Caco-2 (cell line): ENCODE data around the gene CLEC17A. TPM values are rescaled to one million over a fixed set of nuclear protein-coding genes. Genes with fewer than 3 reads are reported as not detected.
"Not testable (repeated sequence)": the region's sequence is repeated elsewhere in the genome, so short reads cannot be mapped to it uniquely, and the experiment has no call there.

Experiments
- BruUV-seq: library from RNA; stranded (reverse); fragments of 400-500 nt; replicated peaks from 2 replicates; lab custom pipeline; 2021; lab: Mats Ljungman, UMichigan
- CTCF ChIA-PET: fragments of 300-600 bp; sonication (Branson Sonifier 250); formaldehyde crosslinking; loops from one replicate; lab custom pipeline; 2022; ENCODE audit warnings: antibody characterized with exemption; lab: Charles Lee
- POLR2A ChIA-PET: fragments of 300-600 bp; sonication (Branson Sonifier 250); formaldehyde crosslinking; loops from one replicate; lab custom pipeline; 2022; ENCODE audit warnings: antibody characterized with exemption; lab: Charles Lee
- DNase-seq, 2 experiments: peaks; one replicate each; pipeline versions ENCODE4 v3.0.0 to v3.0.0-alpha.2; 2020 to 2022
- H3K27me3 ChIP-seq: replicated peaks from 2 replicates; pipeline ENCODE4 v1.6.0; 2011; ENCODE audit warnings: low read length; ENCODE audit not compliant: control insufficient read depth, insufficient read depth
- H3K36me3 ChIP-seq: 2 replicates; pipeline ENCODE4 v1.5.1; 2011; ENCODE audit warnings: low read length; ENCODE audit not compliant: control insufficient read depth, insufficient read depth
- H3K4me1 ChIP-seq: fragments of 250-450 bp; sonication (Bioruptor Pico); 2 replicates; pipeline ENCODE4 v1.5.1; 2020; ENCODE audit warnings: mild to moderate bottlenecking
- H3K4me3 ChIP-seq: 2 replicates; pipeline ENCODE4 v1.5.1; 2011; ENCODE audit warnings: low read depth, mild to moderate bottlenecking, control low read depth, low read length
- H3K9me3 ChIP-seq: fragments of 250-450 bp; sonication (Bioruptor Pico); 2 replicates; pipeline ENCODE4 v1.5.1; 2020; ENCODE audit warnings: mild to moderate bottlenecking, moderate library complexity
- H3K27ac Mint-ChIP-seq: one replicate; pipeline ENCODE4 v1.8.0; 2022; ENCODE audit warnings: mixed read lengths; ENCODE audit not compliant: unreplicated experiment
- H3K27me3 Mint-ChIP-seq: one replicate; pipeline ENCODE4 v1.8.0; 2022; ENCODE audit warnings: mixed read lengths; ENCODE audit not compliant: insufficient read depth, unreplicated experiment
- H3K36me3 Mint-ChIP-seq: one replicate; pipeline ENCODE4 v1.8.0; 2022; ENCODE audit warnings: mild to moderate bottlenecking, mixed read lengths; ENCODE audit not compliant: insufficient read depth, unreplicated experiment
- H3K4me1 Mint-ChIP-seq: one replicate; pipeline ENCODE4 v1.8.0; 2022; ENCODE audit warnings: low read depth, mixed read lengths; ENCODE audit not compliant: unreplicated experiment
- H3K4me3 Mint-ChIP-seq: one replicate; pipeline ENCODE4 v1.8.0; 2022; ENCODE audit warnings: mild to moderate bottlenecking, moderate library complexity, mixed read lengths; ENCODE audit not compliant: unreplicated experiment
- H3K9me3 Mint-ChIP-seq: one replicate; pipeline ENCODE4 v1.8.0; 2022; ENCODE audit warnings: mixed read lengths; ENCODE audit not compliant: unreplicated experiment
- intact Hi-C: fragments of 100-400 bp; cut with micrococcal nuclease; formaldehyde crosslinking; loops from one replicate; pipeline ENCODE4 v1.10.0; 2022; ENCODE audit not compliant: unreplicated experiment
- total RNA-seq: library from RNA; stranded (reverse); gene quantifications from 2 replicates; pipeline ENCODE4 v1.2.3, GENCODE V29; 2022
- TF ChIP-seq, protein P1 (sequence below), 2 experiments: fragments of 200-600 bp in 1 of 2; IDR thresholded peaks; 1 replicate in 1 of 2; 2 replicates in 1 of 2; pipeline versions ENCODE4 v1.5.1 to v1.8.0; 2011 to 2022; ENCODE audit warnings: antibody characterized with exemption in 1 of 2, control low read depth in 1 of 2, inconsistent platforms in 1 of 2, low read depth in 1 of 2, low read length in 1 of 2, mild to moderate bottlenecking in 1 of 2, moderate library complexity in 1 of 2; ENCODE audit not compliant: insufficient read depth in 1 of 2, severe bottlenecking in 1 of 2, unreplicated experiment in 1 of 2

CLEC17A gene
- total RNA-seq, 1 experiment from 2014 or later = not detected

DNA sequence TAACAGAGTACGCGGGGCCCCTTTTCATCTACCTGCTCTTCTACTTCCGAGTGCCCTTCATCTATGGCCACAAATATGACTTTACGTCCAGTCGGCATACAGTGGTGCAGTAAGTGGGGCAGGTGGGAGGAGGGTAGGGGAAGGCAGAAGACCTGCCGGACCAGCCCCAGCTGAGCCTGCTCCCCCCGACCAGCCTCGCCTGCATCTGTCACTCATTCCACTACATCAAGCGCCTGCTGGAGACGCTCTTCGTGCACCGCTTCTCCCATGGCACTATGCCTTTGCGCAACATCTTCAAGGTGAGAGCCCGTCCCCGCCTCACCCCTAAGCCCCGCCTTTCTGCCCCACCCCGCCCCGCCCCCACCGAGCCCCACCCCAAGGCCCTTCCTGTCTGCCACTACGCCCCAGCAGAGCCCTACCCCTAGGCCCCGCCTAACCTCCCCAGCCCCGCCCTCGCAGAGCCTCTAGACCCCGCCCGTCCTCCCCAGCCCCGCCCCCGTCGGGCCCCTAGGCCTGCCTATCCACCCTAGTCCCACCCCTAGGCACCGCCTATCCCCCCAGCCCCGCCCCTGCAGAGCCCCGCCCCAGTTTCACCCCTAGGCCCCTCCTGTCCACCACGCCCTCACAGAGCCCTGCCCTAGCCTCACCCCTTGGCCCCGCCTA is 18.8 kb upstream of the CLEC17A start:
- H3K36me3 ChIP-seq = peaks cover 1% of the 10 kb centered on the region; the same call in 1 of the 2 replicates
- intact Hi-C loops = no loop called here
- DNase-seq = peak; percentile 44 to 78
- TF ChIP-seq, protein P1, sequence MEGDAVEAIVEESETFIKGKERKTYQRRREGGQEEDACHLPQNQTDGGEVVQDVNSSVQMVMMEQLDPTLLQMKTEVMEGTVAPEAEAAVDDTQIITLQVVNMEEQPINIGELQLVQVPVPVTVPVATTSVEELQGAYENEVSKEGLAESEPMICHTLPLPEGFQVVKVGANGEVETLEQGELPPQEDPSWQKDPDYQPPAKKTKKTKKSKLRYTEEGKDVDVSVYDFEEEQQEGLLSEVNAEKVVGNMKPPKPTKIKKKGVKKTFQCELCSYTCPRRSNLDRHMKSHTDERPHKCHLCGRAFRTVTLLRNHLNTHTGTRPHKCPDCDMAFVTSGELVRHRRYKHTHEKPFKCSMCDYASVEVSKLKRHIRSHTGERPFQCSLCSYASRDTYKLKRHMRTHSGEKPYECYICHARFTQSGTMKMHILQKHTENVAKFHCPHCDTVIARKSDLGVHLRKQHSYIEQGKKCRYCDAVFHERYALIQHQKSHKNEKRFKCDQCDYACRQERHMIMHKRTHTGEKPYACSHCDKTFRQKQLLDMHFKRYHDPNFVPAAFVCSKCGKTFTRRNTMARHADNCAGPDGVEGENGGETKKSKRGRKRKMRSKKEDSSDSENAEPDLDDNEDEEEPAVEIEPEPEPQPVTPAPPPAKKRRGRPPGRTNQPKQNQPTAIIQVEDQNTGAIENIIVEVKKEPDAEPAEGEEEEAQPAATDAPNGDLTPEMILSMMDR (IDR thresholded peaks at IDR 0.05; ENCODE audit: insufficient read depth in 1 of 2, low read depth in 1 of 2, low read length in 1 of 2, severe bottlenecking in 1 of 2, unreplicated experiment in 1 of 2) = no peak
- H3K4me3 ChIP-seq = no peak overlapping the region
- H3K36me3 Mint-ChIP-seq = peaks cover 57% of the 10 kb centered on the region
- BruUV-seq = no TSS peak
- H3K27me3 ChIP-seq = no peaks in the 10 kb centered on the region
- no peak overlapping the region for H3K4me3 Mint-ChIP-seq
- ChIA-PET CTCF (no interaction called here), POLR2A (no interaction called here)
- no peaks in the 10 kb centered on the region for H3K4me1 ChIP-seq
- no peak overlapping the region for H3K27ac Mint-ChIP-seq
- no peaks in the 10 kb centered on the region for H3K9me3 Mint-ChIP-seq
- H3K27me3 Mint-ChIP-seq = no peaks in the 10 kb centered on the region
- no peaks in the 10 kb centered on the region for H3K9me3 ChIP-seq
- peaks cover 9% of the 10 kb centered on the region for H3K4me1 Mint-ChIP-seq

DNA sequence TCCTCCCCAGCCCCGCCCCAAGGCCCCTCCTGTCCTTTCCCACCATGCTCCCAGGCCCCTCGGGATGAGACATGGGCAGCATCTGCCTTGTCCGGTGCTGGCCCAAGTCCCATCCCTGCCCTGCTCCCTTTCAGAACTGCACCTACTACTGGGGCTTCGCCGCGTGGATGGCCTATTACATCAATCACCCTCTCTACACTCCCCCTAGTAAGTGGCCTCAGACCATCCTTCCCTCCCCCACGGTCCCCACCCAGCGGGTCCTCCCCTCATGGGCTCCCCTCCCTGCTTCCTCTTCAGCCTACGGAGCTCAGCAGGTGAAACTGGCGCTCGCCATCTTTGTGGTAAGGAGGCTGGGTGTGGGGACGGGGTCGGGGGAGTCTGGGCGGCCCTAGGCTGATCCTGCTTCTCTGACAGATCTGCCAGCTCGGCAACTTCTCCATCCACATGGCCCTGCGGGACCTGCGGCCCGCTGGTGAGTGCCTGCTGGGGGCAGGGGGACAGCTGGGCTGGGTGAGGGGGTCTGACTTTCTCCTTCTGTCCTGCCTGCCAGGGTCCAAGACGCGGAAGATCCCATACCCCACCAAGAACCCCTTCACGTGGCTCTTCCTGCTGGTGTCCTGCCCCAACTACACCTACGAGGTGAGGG is 18.1 kb upstream of the CLEC17A start:
- H3K4me1 Mint-ChIP-seq, BruUV-seq, H3K4me3 Mint-ChIP-seq, H3K4me1 ChIP-seq, intact Hi-C loops, CTCF ChIA-PET, H3K9me3 Mint-ChIP-seq, H3K4me3 ChIP-seq, H3K27me3 Mint-ChIP-seq, H3K27ac Mint-ChIP-seq, H3K9me3 ChIP-seq, H3K27me3 ChIP-seq, DNase-seq, H3K36me3 ChIP-seq: not testable (repeated sequence)
- POLR2A ChIA-PET = interaction anchor here (0.6 kb wide), 1 partner anchor 92 kb away, joined by 5 read pairs; no protein-coding TSS in a partner anchor
- H3K36me3 Mint-ChIP-seq = peaks cover 62% of the 10 kb centered on the region

DNA sequence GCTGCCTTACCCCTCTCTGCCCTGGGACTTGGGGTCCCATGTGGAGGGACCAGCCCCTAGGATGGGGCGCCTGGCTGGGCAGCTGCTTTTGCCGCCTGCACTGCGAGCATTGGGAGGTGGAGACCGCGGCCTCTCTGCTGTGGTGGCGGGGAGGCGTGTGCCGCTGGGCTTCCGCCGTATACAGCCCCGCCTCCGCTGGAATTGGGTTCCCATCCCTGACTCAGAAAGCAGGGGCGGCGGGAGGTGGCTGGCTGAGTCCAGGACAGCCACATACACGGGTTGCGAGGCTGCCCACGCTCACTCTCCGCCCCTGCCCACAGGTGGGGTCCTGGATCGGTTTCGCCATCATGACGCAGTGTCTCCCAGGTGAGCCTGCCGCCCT is 17.6 kb upstream of the CLEC17A start:
- Histone ChIP-seq H3K9me3 (no peaks in the 10 kb centered on the region), H3K27me3 (no peaks in the 10 kb centered on the region), H3K4me1 (no peaks in the 10 kb centered on the region), H3K4me3 (no peak overlapping the region), H3K36me3 (peaks cover 1% of the 10 kb centered on the region; the same call in 1 of the 2 replicates)
- CTCF ChIA-PET = no interaction called here
- Mint-ChIP-seq H3K36me3 (peaks cover 64% of the 10 kb centered on the region), H3K9me3 (no peaks in the 10 kb centered on the region), H3K4me1 (peaks cover 9% of the 10 kb centered on the region), H3K27ac (no peak overlapping the region), H3K4me3 (no peak overlapping the region), H3K27me3 (no peaks in the 10 kb centered on the region)
- intact Hi-C loops = no loop called here
- TF ChIP-seq, protein P1 (IDR thresholded peaks at IDR 0.05; ENCODE audit: insufficient read depth in 1 of 2, low read depth in 1 of 2, low read length in 1 of 2, severe bottlenecking in 1 of 2, unreplicated experiment in 1 of 2) = no peak
- TSS peak; percentile 94 for BruUV-seq
- POLR2A ChIA-PET = interaction anchor here (0.6 kb wide), 1 partner anchor 93 kb away, joined by 5 read pairs; no protein-coding TSS in a partner anchor
- DNase-seq = no peak
